NCI-H82 treated with DMSO at 0.1 percent for 48 hours (cell line): ENCODE data around the gene DNAAF3.
"Not testable (repeated sequence)": the region's sequence is repeated elsewhere in the genome, so short reads cannot be mapped to it uniquely, and the experiment has no call there.

Experiments used
- DNase-seq: peaks from one replicate; lab custom pipeline; 2025; ENCODE audit not compliant: unreplicated experiment; lab: John Stamatoyannopoulos, UW

The DNAAF3 gene

GRCh38 chr19:55176076-55176475 lies 9.7 kb upstream of the DNAAF3 start:
- no peak for DNase-seq

GRCh38 chr19:55175117-55175867 lies 8.9 kb upstream of the DNAAF3 start:
- DNase-seq: no peak

GRCh38 chr19:55174425-55175116 lies 8.2 kb upstream of the DNAAF3 start:
- DNase-seq: no peak

GRCh38 chr19:55173714-55174409 lies 7.4 kb upstream of the DNAAF3 start:
- peak; percentile 57 for DNase-seq

GRCh38 chr19:55173186-55173713 lies 6.8 kb upstream of the DNAAF3 start:
- no peak for DNase-seq

- no peak for DNase-seq
Observed at GRCh38 chr19:55172741-55173140, 6.3 kb upstream of the DNAAF3 start.

GRCh38 chr19:55172318-55172717 lies 5.9 kb upstream of the DNAAF3 start:
- not testable (repeated sequence) for DNase-seq

GRCh38 chr19:55171440-55171839 lies 5.0 kb upstream of the DNAAF3 start:
- DNase-seq: no peak

GRCh38 chr19:55169136-55169535 lies 2.7 kb upstream of the DNAAF3 start:
- no peak for DNase-seq

- DNase-seq: peak; percentile 83
Observed at GRCh38 chr19:55165952-55166529, 372 bp downstream of the DNAAF3 start.

GRCh38 chr19:55161571-55162322 lies 4.7 kb downstream of the DNAAF3 start:
- no peak for DNase-seq

GRCh38 chr19:55160986-55161365 lies 5.4 kb downstream of the DNAAF3 start:
- DNase-seq: no peak

- DNase-seq: peak; percentile 90
Observed at GRCh38 chr19:55160128-55160985, 6.1 kb downstream of the DNAAF3 start.

GRCh38 chr19:55158848-55159749 lies 7.3 kb downstream of the DNAAF3 start:
- DNase-seq: no peak

GRCh38 chr19:55158423-55158822 lies 8.0 kb downstream of the DNAAF3 start:
- no peak for DNase-seq

- no peak for DNase-seq
Observed at GRCh38 chr19:55157064-55157908, 9.1 kb downstream of the DNAAF3 start, which contains the start of gene TNNI3. TSS of gene TNNI3 (minus strand) at chr19:55157732. CDS start at chr19:55157589, 143 bp downstream.

- peak; percentile 97 for DNase-seq
Observed at GRCh38 chr19:55156202-55157063, 10.0 kb downstream of the DNAAF3 start.
